ENCODE data around the gene ADGRL1.
"Not testable (repeated sequence)": the region's sequence is repeated elsewhere in the genome, so short reads cannot be mapped to it uniquely, and the experiment has no call there.

Gene ADGRL1

GRCh38 chr19:14146789-14147216 is 59.2 kb downstream of the ADGRL1 start:
- TF ChIP-seq, protein P1, sequence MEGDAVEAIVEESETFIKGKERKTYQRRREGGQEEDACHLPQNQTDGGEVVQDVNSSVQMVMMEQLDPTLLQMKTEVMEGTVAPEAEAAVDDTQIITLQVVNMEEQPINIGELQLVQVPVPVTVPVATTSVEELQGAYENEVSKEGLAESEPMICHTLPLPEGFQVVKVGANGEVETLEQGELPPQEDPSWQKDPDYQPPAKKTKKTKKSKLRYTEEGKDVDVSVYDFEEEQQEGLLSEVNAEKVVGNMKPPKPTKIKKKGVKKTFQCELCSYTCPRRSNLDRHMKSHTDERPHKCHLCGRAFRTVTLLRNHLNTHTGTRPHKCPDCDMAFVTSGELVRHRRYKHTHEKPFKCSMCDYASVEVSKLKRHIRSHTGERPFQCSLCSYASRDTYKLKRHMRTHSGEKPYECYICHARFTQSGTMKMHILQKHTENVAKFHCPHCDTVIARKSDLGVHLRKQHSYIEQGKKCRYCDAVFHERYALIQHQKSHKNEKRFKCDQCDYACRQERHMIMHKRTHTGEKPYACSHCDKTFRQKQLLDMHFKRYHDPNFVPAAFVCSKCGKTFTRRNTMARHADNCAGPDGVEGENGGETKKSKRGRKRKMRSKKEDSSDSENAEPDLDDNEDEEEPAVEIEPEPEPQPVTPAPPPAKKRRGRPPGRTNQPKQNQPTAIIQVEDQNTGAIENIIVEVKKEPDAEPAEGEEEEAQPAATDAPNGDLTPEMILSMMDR (IDR thresholded peaks at IDR 0.05; ENCODE audit: low read depth, low read length) = no peak
- DNase-seq (ENCODE audit: low read depth in 2 of 2) = peak; percentile 84 to 88
- no peak overlapping the region for H3K4me3 ChIP-seq (replicated peaks in 1 of 2; ENCODE audit: low read depth in 2 of 2, low read length in 2 of 2)

DNA sequence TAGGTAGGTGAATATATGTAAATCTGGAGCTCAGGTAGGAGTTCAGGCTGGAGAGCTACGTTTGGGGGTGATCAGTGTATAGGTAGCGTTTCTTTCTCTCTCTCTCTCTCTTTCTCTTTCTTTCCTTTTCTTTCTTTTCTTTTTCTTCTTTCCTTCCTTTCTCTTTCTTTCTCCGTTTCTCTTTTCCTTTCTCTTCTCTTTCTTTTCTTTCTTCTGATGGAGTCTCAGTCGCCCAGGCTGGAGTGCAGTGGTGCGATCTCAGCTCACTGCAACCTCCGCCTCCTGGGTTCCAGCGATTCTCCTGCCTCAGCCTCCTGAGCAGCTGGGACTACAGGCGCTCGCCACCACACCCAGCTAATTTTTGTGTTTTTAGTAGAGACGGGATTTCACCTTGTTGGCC is 59.8 kb downstream of the ADGRL1 start:
- not testable (repeated sequence) for H3K4me3 ChIP-seq (replicated peaks in 1 of 2; ENCODE audit: low read depth in 2 of 2, low read length in 2 of 2); DNase-seq (ENCODE audit: low read depth in 2 of 2)

DNA sequence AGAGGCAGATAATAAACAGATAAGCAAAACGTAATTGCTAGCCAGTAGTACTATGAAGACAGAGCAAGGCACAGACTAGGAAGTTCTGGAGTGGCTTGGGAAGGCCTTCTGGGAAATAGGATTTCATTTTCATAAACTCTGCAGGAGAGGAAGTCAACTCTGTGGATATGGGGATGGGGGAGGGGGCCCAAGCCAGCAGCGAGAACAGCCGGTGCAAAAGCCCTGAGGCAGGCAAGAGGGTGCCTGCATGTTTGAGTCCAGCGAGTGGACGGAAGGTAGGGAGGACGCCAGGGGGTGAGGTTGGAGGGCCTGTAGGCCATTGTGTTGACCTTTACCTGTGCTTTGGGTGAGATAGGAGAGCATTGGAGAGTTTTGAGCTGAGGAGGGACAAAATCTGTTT is 60.6 kb downstream of the ADGRL1 start:
- DNase-seq (ENCODE audit: low read depth in 2 of 2) = no peak
- TF ChIP-seq, protein P1 (IDR thresholded peaks at IDR 0.05; ENCODE audit: low read depth, low read length) = no peak
- no peak overlapping the region for H3K4me3 ChIP-seq (replicated peaks in 1 of 2; ENCODE audit: low read depth in 2 of 2, low read length in 2 of 2)

DNA sequence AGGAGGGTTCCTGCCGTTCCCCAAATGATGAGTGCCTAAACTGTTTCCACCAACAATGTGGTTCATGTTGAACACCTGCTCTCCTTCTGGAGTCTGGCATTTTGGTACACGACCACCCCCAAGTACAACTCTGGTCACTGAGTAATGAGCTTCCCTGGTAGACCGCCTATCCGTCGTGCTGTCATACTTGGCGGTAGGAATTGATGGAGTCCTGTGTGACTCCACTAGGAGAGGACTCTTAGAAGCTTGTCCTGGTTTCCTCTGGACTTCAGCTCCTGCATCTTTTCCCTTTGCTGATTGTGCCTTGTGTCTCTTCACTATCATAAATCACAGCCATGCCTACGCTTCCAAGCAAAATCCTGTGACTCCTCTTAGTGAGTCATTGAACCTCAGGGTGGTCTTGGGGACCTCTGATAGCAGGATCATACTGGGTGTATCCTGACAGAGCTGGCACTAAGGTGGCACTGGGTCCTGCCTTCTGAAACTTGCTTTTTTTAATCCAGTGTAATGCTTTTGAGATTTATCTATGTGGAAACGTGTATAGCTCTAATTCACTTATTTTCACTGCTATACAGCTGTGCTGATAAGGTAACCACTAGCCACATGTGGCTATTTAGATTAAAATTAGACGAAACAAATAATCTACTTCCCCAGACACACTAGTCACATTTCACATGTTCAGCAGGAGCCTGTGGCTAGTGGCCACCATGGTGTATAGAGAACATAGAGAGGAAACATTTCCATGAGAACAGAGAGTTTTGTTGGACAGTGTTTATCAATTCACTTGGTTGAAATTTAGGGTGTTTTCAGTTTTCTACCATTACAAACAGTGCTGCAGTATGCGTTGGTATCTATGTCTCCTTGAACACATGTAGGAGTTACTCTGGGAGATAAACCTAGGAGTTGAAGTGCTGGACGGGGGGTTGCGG is 63.4 kb downstream of the ADGRL1 start:
- TF ChIP-seq, protein P1 (IDR thresholded peaks at IDR 0.05; ENCODE audit: low read depth, low read length) = no peak
- DNase-seq (ENCODE audit: low read depth in 2 of 2) = no peak
- H3K4me3 ChIP-seq (replicated peaks in 1 of 2; ENCODE audit: low read depth in 2 of 2, low read length in 2 of 2) = no peak overlapping the region

DNA sequence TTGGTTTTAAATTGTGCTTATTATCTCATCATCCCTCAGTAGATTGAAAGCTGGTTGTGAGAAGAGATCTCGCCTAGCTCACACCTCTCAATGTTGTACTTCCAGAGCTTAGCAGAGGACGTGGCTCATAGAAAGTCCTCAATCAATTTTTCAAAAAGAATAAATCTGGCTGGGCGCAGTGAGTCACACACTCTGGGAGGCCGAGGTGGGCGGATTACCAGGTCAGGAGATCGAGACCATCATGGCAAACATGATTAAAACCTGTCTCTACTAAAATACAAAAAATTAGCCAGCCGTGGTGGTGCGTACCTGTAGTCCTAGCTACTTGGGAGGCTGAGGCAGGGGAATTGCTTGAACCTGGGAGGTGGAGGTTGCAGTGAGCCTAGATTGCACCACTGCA is 64.9 kb downstream of the ADGRL1 start:
- DNase-seq (ENCODE audit: low read depth in 2 of 2) = no peak
- H3K4me3 ChIP-seq (replicated peaks in 1 of 2; ENCODE audit: low read depth in 2 of 2, low read length in 2 of 2) = no peak overlapping the region
- TF ChIP-seq, protein P1 (IDR thresholded peaks at IDR 0.05; ENCODE audit: low read depth, low read length) = no peak

- no peak overlapping the region for H3K4me3 ChIP-seq (replicated peaks in 1 of 2; ENCODE audit: low read depth in 2 of 2, low read length in 2 of 2)
- DNase-seq (ENCODE audit: low read depth in 2 of 2) = peak in 1 of 2 donors; percentile 32
- TF ChIP-seq, protein P1 (IDR thresholded peaks at IDR 0.05; ENCODE audit: low read depth, low read length) = no peak
Measured at GRCh38 chr19:14139944-14140343, 66.0 kb downstream of the ADGRL1 start.

GRCh38 chr19:14138576-14139265 is 67.2 kb downstream of the ADGRL1 start:
- TF ChIP-seq, protein P1 (IDR thresholded peaks at IDR 0.05; ENCODE audit: low read depth, low read length) = no peak
- no peak overlapping the region for H3K4me3 ChIP-seq (replicated peaks in 1 of 2; ENCODE audit: low read depth in 2 of 2, low read length in 2 of 2)
- peak; percentile 33 to 57 for DNase-seq (ENCODE audit: low read depth in 2 of 2)
